HCT116 (cell line): ENCODE results near the gene ERMAP. TPM values are rescaled to one million over a fixed set of nuclear protein-coding genes. Genes with fewer than 3 reads are reported as not detected.

Source experiments
- ATAC-seq: fragments of 200-7000 bp; cut with Tn5 transposase; 2 replicates; pipeline ENCODE4 v1.9.1; 2020; ENCODE audit warnings: mild to moderate bottlenecking, moderate library complexity
- BruUV-seq: library from RNA; stranded (reverse); fragments of 400-500 nt; replicated peaks from 2 replicates; lab custom pipeline; 2021; lab: Mats Ljungman, UMichigan
- CTCF ChIA-PET: fragments of 300-600 bp; sonication (Branson Sonifier 250); formaldehyde crosslinking; loops from one replicate; lab custom pipeline; 2021; ENCODE audit warnings: antibody characterized with exemption; lab: Charles Lee
- POLR2A ChIA-PET: fragments of 300-600, 350-600 bp; sonication (Branson Sonifier 250); formaldehyde crosslinking; loops from one replicate; lab custom pipeline; 2021; ENCODE audit warnings: antibody characterized with exemption; lab: Charles Lee
- RAD21 ChIA-PET, 2 experiments: fragments of 300-600 bp; sonication (Branson Sonifier 250); formaldehyde crosslinking; loops; one replicate each; lab custom pipeline; 2023; ENCODE audit warnings: low total read pairs in 2 of 2; ENCODE audit not compliant: uncharacterized antibody in 2 of 2, unreplicated experiment in 2 of 2, low non-redundant PET in 1 of 2; lab: Charles Lee
- DNase-seq: peaks from one replicate; pipeline ENCODE4 v3.0.0-alpha.2; 2010; ENCODE audit warnings: low read depth, low spot score
- H2AFZ ChIP-seq: fragments of 200-600 bp; shearing (Covaris generic), sonication (generic); 2 replicates; pipeline ENCODE4 v1.6.1; 2017; ENCODE audit warnings: low read depth, mixed run types, mixed read lengths, antibody characterized with exemption, low read length; ENCODE audit not compliant: poor library complexity, severe bottlenecking
- H3K27ac ChIP-seq: 2 replicates; pipeline ENCODE4 v1.5.1; 2012; ENCODE audit warnings: low read depth, low read length
- H3K27me3 ChIP-seq: fragments of 200-600 bp; sonication (generic); 2 replicates; pipeline ENCODE4 v1.6.1; 2016; ENCODE audit warnings: mixed run types, low read length, mixed read lengths; ENCODE audit not compliant: insufficient read depth
- H3K36me3 ChIP-seq, 2 experiments: fragments of 200-500 bp in 1 of 2; fragments of 200-600 bp in 1 of 2; sonication (Bioruptor generic) in 1 of 2; sonication (generic) in 1 of 2; 2 replicates each; pipeline versions ENCODE4 v1.5.1 to v1.6.1; 2014 to 2016; ENCODE audit warnings: low read length in 2 of 2, inconsistent platforms in 1 of 2, mixed read lengths in 1 of 2, mixed run types in 1 of 2; ENCODE audit not compliant: insufficient read depth in 2 of 2, control insufficient read depth in 1 of 2
- H3K4me1 ChIP-seq, 2 experiments: fragments of 200-600 bp in 1 of 2; sonication (generic) in 1 of 2; 2 replicates each; pipeline versions ENCODE4 v1.5.1 to v1.6.1; 2012 to 2017; ENCODE audit warnings: low read length in 2 of 2, inconsistent platforms in 1 of 2, mild to moderate bottlenecking in 1 of 2, mixed read lengths in 1 of 2, mixed run types in 1 of 2, moderate library complexity in 1 of 2; ENCODE audit not compliant: insufficient read depth in 2 of 2, control insufficient read depth in 1 of 2
- H3K4me2 ChIP-seq: fragments of 200-600 bp; sonication (generic); 2 replicates; pipeline ENCODE4 v1.6.1; 2017; ENCODE audit warnings: mixed run types, low read length, mixed read lengths
- H3K4me3 ChIP-seq, 2 experiments: fragments of 200-600 bp in 1 of 2; sonication (generic) in 1 of 2; replicated peaks in 1 of 2; 2 replicates each; pipeline ENCODE4 v1.5.1; 2011 to 2016; ENCODE audit warnings: low read length in 2 of 2, control low read depth in 1 of 2, low read depth in 1 of 2, mild to moderate bottlenecking in 1 of 2, mixed read lengths in 1 of 2, mixed run types in 1 of 2
- H3K79me2 ChIP-seq: fragments of 200-600 bp; sonication (generic); 2 replicates; pipeline ENCODE4 v1.6.1; 2017; ENCODE audit warnings: mild to moderate bottlenecking, mixed run types, low read length, moderate library complexity, mixed read lengths; ENCODE audit not compliant: insufficient read depth
- H3K9ac ChIP-seq: fragments of 200-600 bp; sonication (generic); 2 replicates; pipeline ENCODE4 v1.6.1; 2016; ENCODE audit warnings: low read length, mixed read lengths
- H3K9me2 ChIP-seq: fragments of 200-600 bp; sonication (generic), shearing (Covaris generic); 2 replicates; pipeline ENCODE4 v1.6.1; 2017; ENCODE audit warnings: mixed run types, mild to moderate bottlenecking, moderate library complexity; ENCODE audit not compliant: insufficient read depth
- H3K9me3 ChIP-seq, 2 experiments: fragments of 200-500 bp in 1 of 2; fragments of 200-600 bp in 1 of 2; sonication (Bioruptor generic) in 1 of 2; sonication (generic) in 1 of 2; 2 replicates each; pipeline ENCODE4 v1.6.1; 2014 to 2017; ENCODE audit warnings: low read length in 2 of 2, mixed read lengths in 2 of 2, inconsistent platforms in 1 of 2, low read depth in 1 of 2, mild to moderate bottlenecking in 1 of 2, mixed run types in 1 of 2, moderate library complexity in 1 of 2; ENCODE audit not compliant: control insufficient read depth in 1 of 2, insufficient read depth in 1 of 2
- H4K20me1 ChIP-seq: fragments of 200-600 bp; sonication (generic), shearing (Covaris generic); 2 replicates; pipeline ENCODE4 v1.6.1; 2017; ENCODE audit warnings: mixed run types, mild to moderate bottlenecking, moderate library complexity; ENCODE audit not compliant: insufficient read depth
- CEBPB ChIP-seq: IDR thresholded peaks from 2 replicates; pipeline ENCODE4 v1.6.1; 2012; ENCODE audit warnings: low read depth
- ELF1 ChIP-seq: IDR thresholded peaks from 2 replicates; pipeline ENCODE4 v1.6.1; 2012; ENCODE audit warnings: low read depth, borderline replicate concordance
- JUND ChIP-seq: IDR thresholded peaks from 2 replicates; pipeline ENCODE4 v1.6.1; 2012
- POLR2A ChIP-seq: IDR thresholded peaks from 2 replicates; pipeline ENCODE4 v1.7.0; 2011; ENCODE audit warnings: borderline replicate concordance; ENCODE audit not compliant: insufficient read depth, insufficient read length; ENCODE audit errors: extremely low read depth
- SIN3A ChIP-seq: IDR thresholded peaks from 2 replicates; pipeline ENCODE4 v1.6.1; 2012; ENCODE audit warnings: low read depth
- SRF ChIP-seq: IDR thresholded peaks from 2 replicates; pipeline ENCODE4 v1.6.1; 2012; ENCODE audit warnings: low read depth
- intact Hi-C: fragments of 100-400 bp; cut with micrococcal nuclease; formaldehyde crosslinking; loops from 2 replicates; pipeline ENCODE4 v1.10.0; 2022
- total RNA-seq: library from RNA; stranded (reverse); gene quantifications from one replicate; pipeline ENCODE4 v1.2.1, GENCODE V29; 2021; ENCODE audit not compliant: unreplicated experiment

ERMAP gene
- total RNA-seq, 1 experiment from 2014 or later: 5.4 TPM

- RAD21 ChIA-PET: interaction anchor here in 1 of 2 experiments (0.7 to 1.6 kb wide), 2 partner anchors 38 to 257 kb away, joined by 3 to 5 read pairs; no protein-coding TSS in a partner anchor
- no peaks in the 10 kb centered on the region for H3K9me3 ChIP-seq
- no peaks in the 10 kb centered on the region for H3K9me2 ChIP-seq
- no peaks in the 10 kb centered on the region for H3K36me3 ChIP-seq
- H3K4me3 ChIP-seq: peak overlapping the region; percentile 76 to 82
- H3K9ac ChIP-seq: peak overlapping the region; percentile 85
- POLR2A ChIA-PET: interaction anchor here (1.3 to 3.3 kb wide), 2 partner anchors 9 to 30 kb away, joined by 7 to 14 read pairs; partner anchors contain the start of gene ZNF691
- intact Hi-C loops: no loop called here
- no peaks in the 10 kb centered on the region for H3K27me3 ChIP-seq
- ATAC-seq: no peak
- H3K4me1 ChIP-seq: peaks cover 11 to 25% of the 10 kb centered on the region in 2 experiments; a peak in 3 of 4 replicates
- no peaks in the 10 kb centered on the region for H4K20me1 ChIP-seq
- H2AFZ ChIP-seq: peak overlapping the region; percentile 83
- H3K27ac ChIP-seq: peak overlapping the region; percentile 92
- no peak for TF ChIP-seq CEBPB
- no peak for TF ChIP-seq POLR2A
- no peak for TF ChIP-seq JUND
- TF ChIP-seq SIN3A: no peak
- TF ChIP-seq SRF: no peak
- CTCF ChIA-PET: interaction anchor here (1.2 kb wide), 1 partner anchor 97 kb away, joined by 3 read pairs; no protein-coding TSS in a partner anchor
- BruUV-seq: TSS peak; percentile 67
- H3K79me2 ChIP-seq: 0 out of 2 replicates have a peak, but pooled peaks cover 3% of the 10 kb centered on the region
- H3K4me2 ChIP-seq: peak overlapping the region; percentile 97
- DNase-seq: no peak
Observed at GRCh38 chr1:42815941-42816584, 859 bp upstream of the ERMAP start.

GRCh38 chr1:42817440-42817767 is 482 bp downstream of the ERMAP start:
- ATAC-seq (no peak), DNase-seq (no peak)
- TF ChIP-seq ELF1: no peak
- H3K4me2 ChIP-seq: peak overlapping the region; percentile 97
- H3K27me3 ChIP-seq: no peaks in the 10 kb centered on the region
- ChIA-PET RAD21 (interaction anchor here in 1 of 2 experiments (1.6 kb wide), 1 partner anchor 256 kb away, joined by 5 read pairs; no protein-coding TSS in a partner anchor), POLR2A (interaction anchor here (0.6 to 3.3 kb wide), 4 partner anchors 10 to 38 kb away, joined by 3 to 14 read pairs (median 4); partner anchors contain the start of gene ZNF691), CTCF (interaction anchor here (0.5 to 1.4 kb wide), 2 partner anchors 29 to 256 kb away, joined by 3 read pairs; partner anchors contain the start of gene ZNF691)
- H3K9me2 ChIP-seq: no peaks in the 10 kb centered on the region
- peak overlapping the region; percentile 85 for H3K9ac ChIP-seq
- 0 out of 2 replicates have a peak overlapping the region, but pooled peaks have one; percentile 92 for H3K27ac ChIP-seq
- no TSS peak for BruUV-seq
- H3K9me3 ChIP-seq: no peaks in the 10 kb centered on the region
- H2AFZ ChIP-seq: no peak overlapping the region
- no peaks in the 10 kb centered on the region for H4K20me1 ChIP-seq
- peak overlapping the region; percentile 35 to 82 for H3K4me3 ChIP-seq
- H3K36me3 ChIP-seq: no peaks in the 10 kb centered on the region
- intact Hi-C loops: no loop called here
- H3K79me2 ChIP-seq: 0 out of 2 replicates have a peak, but pooled peaks cover 3% of the 10 kb centered on the region
- peaks cover 11 to 28% of the 10 kb centered on the region in 2 experiments; a peak in 3 of 4 replicates for H3K4me1 ChIP-seq
